ENCODE measurements around the gene ESYT2.

GRCh38 chr7:158729646-158730382, 99.5 kb downstream of the ESYT2 start:
- TF ChIP-seq EZH2 (IDR thresholded peaks at IDR 0.05): no peak
- TF ChIP-seq CEBPB (IDR thresholded peaks at IDR 0.05; ENCODE audit: low read depth): no peak
- no peak for TF ChIP-seq POLR2A (IDR thresholded peaks at IDR 0.05; ENCODE audit: borderline replicate concordance, extremely low read depth, insufficient read depth, insufficient read length)

Measured in HCT116 (cell line).